WTC11 (cell line): ENCODE results near the gene PYGB.

ENCODE experiments used
- AFF4 ChIP-seq: sonication (generic); formaldehyde crosslinking; IDR thresholded peaks from 2 replicates; pipeline ENCODE4 v1.8.1; 2023; ENCODE audit warnings: mild to moderate bottlenecking, missing genetic modification reagents, borderline replicate concordance
- CTCF ChIP-seq: fragments of 200-600 bp; IDR thresholded peaks from 2 replicates; pipeline ENCODE4 v1.8.0; 2022; ENCODE audit warnings: antibody characterized with exemption
- E2F1 ChIP-seq: sonication (generic); formaldehyde crosslinking; IDR thresholded peaks from 2 replicates; pipeline ENCODE4 v1.8.0; 2022; ENCODE audit warnings: mild to moderate bottlenecking, missing genetic modification reagents
- E2F4 ChIP-seq: sonication (generic); formaldehyde crosslinking; IDR thresholded peaks from 2 replicates; pipeline ENCODE4 v1.8.1; 2022; ENCODE audit warnings: low read depth, mild to moderate bottlenecking, moderate library complexity, missing genetic modification reagents, borderline replicate concordance
- ELF4 ChIP-seq: sonication (generic); formaldehyde crosslinking; IDR thresholded peaks from 2 replicates; pipeline ENCODE4 v1.8.1; 2022; ENCODE audit warnings: low read depth, mild to moderate bottlenecking, moderate library complexity, missing genetic modification reagents
- ESRRA ChIP-seq: sonication (generic); formaldehyde crosslinking; IDR thresholded peaks from 2 replicates; pipeline ENCODE4 v1.8.1; 2022; ENCODE audit warnings: mild to moderate bottlenecking, missing genetic modification reagents, borderline replicate concordance
- KAT7 ChIP-seq: sonication (generic); formaldehyde crosslinking; IDR thresholded peaks from 2 replicates; pipeline ENCODE4 v1.8.1; 2023; ENCODE audit warnings: missing genetic modification reagents, mild to moderate bottlenecking, borderline replicate concordance
- NR3C1 ChIP-seq: sonication (generic); formaldehyde crosslinking; conservative IDR thresholded peaks from 2 replicates; pipeline ENCODE4 v1.8.1; 2023; ENCODE audit warnings: low read depth, mild to moderate bottlenecking, missing genetic modification reagents
- RELA ChIP-seq: sonication (generic); formaldehyde crosslinking; IDR thresholded peaks from 2 replicates; pipeline ENCODE4 v1.8.1; 2022; ENCODE audit warnings: missing genetic modification reagents, mild to moderate bottlenecking, borderline replicate concordance
- TCF7 ChIP-seq: sonication (generic); formaldehyde crosslinking; IDR thresholded peaks from 2 replicates; pipeline ENCODE4 v1.8.0; 2022; ENCODE audit warnings: mild to moderate bottlenecking, low read depth, missing genetic modification reagents, moderate library complexity
- ZNF263 ChIP-seq: sonication (generic); formaldehyde crosslinking; IDR thresholded peaks from 2 replicates; pipeline ENCODE4 v1.8.1; 2022; ENCODE audit warnings: low read depth, mild to moderate bottlenecking, moderate library complexity, missing genetic modification reagents

- TF ChIP-seq CTCF (no peak), KAT7 (CRISPR knock-in tag) (no peak), E2F1 (CRISPR knock-in tag) (no peak), NR3C1 (no peak), ESRRA (no peak), ZNF263 (CRISPR knock-in tag) (no peak), AFF4 (CRISPR knock-in tag) (no peak), TCF7 (CRISPR knock-in tag) (no peak), RELA (CRISPR knock-in tag) (no peak), ELF4 (CRISPR knock-in tag) (no peak), E2F4 (no peak)
Observed at GRCh38 chr20:25271486-25272222, 23.8 kb downstream of the PYGB start.
